Heart right ventricle (tissue), 16 donors: ENCODE results near the gene EHMT1. TPM values are rescaled to one million over a fixed set of nuclear protein-coding genes. Genes with fewer than 3 reads are reported as not detected.

Experiments
- ATAC-seq, 8 donors: fragments of 200-7000 bp; cut with Tn5 transposase; one replicate each; pipeline ENCODE4 v1.9.1; 2020; ENCODE audit warnings: mild to moderate bottlenecking in 8 of 8, moderate library complexity in 8 of 8, moderate number of reproducible peaks in 1 of 8
- DNase-seq, 2 donors: peaks; one replicate each; pipeline ENCODE4 v3.0.0-alpha.2; 2020
- H3K27ac ChIP-seq, 10 donors: fragments of 200-600 bp; sonication (generic) in 2 of 10; one replicate each; pipeline versions ENCODE4 v1.5.0 to v1.8.0; 2020 to 2022; ENCODE audit warnings: mild to moderate bottlenecking in 3 of 10
- H3K27me3 ChIP-seq, 7 donors: fragments of 200-600 bp; one replicate each; pipeline ENCODE4 v1.8.0; 2021 to 2022; ENCODE audit warnings: mild to moderate bottlenecking in 2 of 7
- H3K36me3 ChIP-seq, 9 donors: fragments of 200-600 bp; sonication (generic) in 1 of 9; one replicate each; pipeline versions ENCODE4 v1.5.0 to v1.8.0; 2020 to 2022; ENCODE audit warnings: mild to moderate bottlenecking in 2 of 9
- H3K4me1 ChIP-seq, 9 donors: fragments of 200-600 bp; sonication (generic) in 1 of 9; one replicate each; pipeline versions ENCODE4 v1.5.0 to v1.8.0; 2020 to 2022; ENCODE audit warnings: mild to moderate bottlenecking in 4 of 9
- H3K4me3 ChIP-seq, 10 donors: fragments of 200-600 bp; sonication (generic) in 2 of 10; one replicate each; pipeline versions ENCODE4 v1.5.0 to v1.8.0; 2020 to 2022; ENCODE audit warnings: mild to moderate bottlenecking in 7 of 10, moderate library complexity in 2 of 10
- H3K9me3 ChIP-seq, 11 donors: fragments of 200-600 bp in 10 of 11; sonication (generic) in 2 of 11; one replicate each; pipeline versions ENCODE4 v1.5.0 to v1.8.0; 2013 to 2022; ENCODE audit warnings: mild to moderate bottlenecking in 2 of 11, control low read depth in 1 of 11, moderate library complexity in 1 of 11
- WGBS, 2 donors: extraction: QIAGEN DNeasy Blood & Tissue Kit; methylation state at CpG; one replicate each; pipeline ENCODE4 v1.1.7; 2013; ENCODE audit warnings: inconsistent platforms in 1 of 2; 5-methylcytosine and 5-hydroxymethylcytosine counted together
- intact Hi-C, 10 donors: fragments of 100-400 bp; cut with DNase I; formaldehyde crosslinking; loops; one replicate each; pipeline versions ENCODE4 v1.11.1 to v1.14.2; 2022
- polyA plus RNA-seq, 2 donors: library from polyadenylated mRNA; stranded (reverse); fragments of 200-250 nt; gene quantifications; one replicate each; pipeline ENCODE4 v1.2.3, GENCODE V29; 2013
- total RNA-seq, 10 donors: library from RNA; stranded (reverse); fragmentation: NEBNext Ultra II Directional in 3 of 10; extraction: Animal tissue kit (Norgen Biotek cat#: 25700) in 3 of 10; gene quantifications; one replicate each; pipeline versions ENCODE4 v1.2.1 to v1.2.4, GENCODE V29; 2021 to 2023
- TF ChIP-seq, protein P1 (sequence below), 9 donors: fragments of 200-600 bp; sonication (generic) in 2 of 9; IDR thresholded peaks; one replicate each; pipeline versions ENCODE4 v1.5.0 to v1.8.0; 2021 to 2022; ENCODE audit warnings: antibody characterized with exemption in 9 of 9, mild to moderate bottlenecking in 5 of 9, moderate library complexity in 1 of 9
- donor health status: Arrhythmogenic right ventricular cardiomyopathy.
- donor health status: ischemic (EF 13 %, LVEDD 7.1; RV severe dilation, severe dysfunction).
- donor health status: healthy with polysubstance abuse.
- donor health status: DM: no; HTN: yes; CAD: no.
- donor health status: DM: no; HTN: no; CAD: no.
- donor health status: ischemic (EF 25% LVEDD 6.9; RV normal size, moderate dysfunction).
- donor health status: ischemic (EF 25% LVEDD 5.7; RV mildly dilated, moderate dysfunction).
- donor health status: healthy.
- donor health status: DM: yes; HTN: yes; CAD: no.
- donor health status: Ischemic cardiomyopathy.
- donor health status: ischemic (EF 35%, LVEDD 5.7; RV mildly dilated, moderate dysfunction).
- donor health status: nonischemic (EF 11% LVEDD 7.7; RV severe dilation, severe dysfunction).
- donor health status: DM: yes; HTN: yes; CAD: no.
- donor health status: PGD.
- donor health status: ischemic (EF 29% LVEDD 5.4; RV normal size, mild dysfunction).
- donor health status: nonischemic (EF 23%, LVEDD 6.1; RV moderate dilation, normal function).

Gene EHMT1
- total and polyA plus RNA-seq, 12 donors = 19.6 to 45.1 (median 31.1) TPM

DNA sequence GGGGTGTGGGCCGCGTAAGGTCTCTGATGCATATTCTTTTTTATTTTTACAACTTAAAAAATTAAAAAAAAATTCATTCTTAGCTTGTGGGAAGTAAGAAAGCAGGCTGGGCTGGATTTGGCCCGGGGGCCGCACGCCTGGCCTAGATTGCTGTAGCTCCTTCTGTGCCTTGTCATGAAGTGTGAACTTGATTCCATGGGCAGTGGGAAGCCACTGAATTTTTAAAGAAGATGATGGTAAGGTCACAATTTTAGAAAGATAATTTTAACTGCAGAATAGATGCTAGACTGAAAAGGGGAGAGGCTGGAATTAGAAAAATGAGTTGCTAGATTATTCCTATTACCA lies 56.1 kb downstream of the EHMT1 start:
- 40 to 63% methylated on average over 5 of the region's 5 CpGs for WGBS, 2 donors
- ATAC-seq (no peak), DNase-seq (no peak)
- no peaks in the 10 kb centered on the region for H3K9me3 ChIP-seq
- H3K36me3 ChIP-seq = peaks cover 0 to 16% (median 0%) of the 10 kb centered on the region in 9 donors
- no peak overlapping the region for H3K4me3 ChIP-seq
- H3K27me3 ChIP-seq = no peaks in the 10 kb centered on the region
- intact Hi-C loops = loop anchor here in 3 of 10 donors (10.0 kb wide), 2 partner anchors 60 to 80 kb away; partner anchors contain the start of gene EHMT1 (in 1 of the 3)
- TF ChIP-seq, protein P1, sequence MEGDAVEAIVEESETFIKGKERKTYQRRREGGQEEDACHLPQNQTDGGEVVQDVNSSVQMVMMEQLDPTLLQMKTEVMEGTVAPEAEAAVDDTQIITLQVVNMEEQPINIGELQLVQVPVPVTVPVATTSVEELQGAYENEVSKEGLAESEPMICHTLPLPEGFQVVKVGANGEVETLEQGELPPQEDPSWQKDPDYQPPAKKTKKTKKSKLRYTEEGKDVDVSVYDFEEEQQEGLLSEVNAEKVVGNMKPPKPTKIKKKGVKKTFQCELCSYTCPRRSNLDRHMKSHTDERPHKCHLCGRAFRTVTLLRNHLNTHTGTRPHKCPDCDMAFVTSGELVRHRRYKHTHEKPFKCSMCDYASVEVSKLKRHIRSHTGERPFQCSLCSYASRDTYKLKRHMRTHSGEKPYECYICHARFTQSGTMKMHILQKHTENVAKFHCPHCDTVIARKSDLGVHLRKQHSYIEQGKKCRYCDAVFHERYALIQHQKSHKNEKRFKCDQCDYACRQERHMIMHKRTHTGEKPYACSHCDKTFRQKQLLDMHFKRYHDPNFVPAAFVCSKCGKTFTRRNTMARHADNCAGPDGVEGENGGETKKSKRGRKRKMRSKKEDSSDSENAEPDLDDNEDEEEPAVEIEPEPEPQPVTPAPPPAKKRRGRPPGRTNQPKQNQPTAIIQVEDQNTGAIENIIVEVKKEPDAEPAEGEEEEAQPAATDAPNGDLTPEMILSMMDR (IDR thresholded peaks at IDR 0.05) = no peak
- peak overlapping the region in 4 of 10 donors; percentile 5 to 56 (median 11) for H3K27ac ChIP-seq
- H3K4me1 ChIP-seq = peaks cover 9 to 61% (median 48%) of the 10 kb centered on the region in 9 donors

DNA sequence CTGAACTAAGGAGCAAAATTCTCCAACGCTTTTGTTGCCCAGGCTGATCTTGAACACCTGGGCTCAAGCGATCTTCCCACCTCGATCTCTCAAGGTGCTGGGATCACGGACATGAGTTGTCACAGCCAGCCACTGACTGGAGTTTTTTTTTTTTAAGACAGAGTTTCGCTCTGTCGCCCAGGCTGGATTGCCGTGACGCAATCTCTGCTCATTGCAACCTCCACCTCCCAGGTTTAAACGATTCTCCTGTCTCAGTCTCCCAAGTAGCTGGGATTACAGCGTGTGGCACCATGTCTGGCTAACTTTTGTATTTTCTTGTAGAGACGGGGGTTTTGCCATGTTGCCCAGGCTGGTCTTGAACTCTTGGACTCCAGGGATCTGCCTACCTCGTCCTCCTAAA lies 58.2 kb downstream of the EHMT1 start:
- Histone ChIP-seq H3K4me3 (no peak overlapping the region), H3K27ac (no peak overlapping the region), H3K36me3 (peaks cover 0 to 16% (median 0%) of the 10 kb centered on the region in 9 donors), H3K4me1 (peaks cover 6 to 61% (median 48%) of the 10 kb centered on the region in 9 donors), H3K27me3 (no peaks in the 10 kb centered on the region), H3K9me3 (no peaks in the 10 kb centered on the region)
- DNase-seq (no peak), ATAC-seq (no peak)
- WGBS, 2 donors = 95 to 97% methylated on average over 12 of the region's 12 CpGs
- intact Hi-C loops = loop anchor here in 3 of 10 donors (10.0 kb wide), 2 partner anchors 62 to 78 kb away; partner anchors contain the start of gene EHMT1 (in 1 of the 3)
- TF ChIP-seq, protein P1 (IDR thresholded peaks at IDR 0.05) = no peak

DNA sequence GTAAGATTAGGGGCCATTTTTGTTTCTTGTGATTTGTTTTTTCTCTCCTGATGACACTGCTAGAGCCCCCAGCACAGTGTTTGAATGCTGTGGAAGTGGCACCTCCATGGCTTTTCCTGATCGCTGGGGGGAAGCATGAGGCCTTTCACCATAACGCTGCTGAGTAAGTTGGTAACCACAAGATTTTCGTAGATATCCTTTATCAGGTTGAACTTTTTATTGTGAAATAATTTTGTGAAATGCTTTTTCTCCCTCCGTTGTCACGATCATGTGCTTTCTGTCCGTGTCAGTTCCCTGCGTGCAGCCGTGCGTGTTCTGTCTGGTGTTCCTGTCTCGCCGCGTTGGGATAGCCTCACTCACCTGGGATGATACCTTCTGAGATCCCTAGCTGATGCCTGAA lies 59.4 kb downstream of the EHMT1 start:
- DNase-seq (no peak), ATAC-seq (no peak)
- intact Hi-C loops = loop anchor here in 3 of 10 donors (10.0 kb wide), 2 partner anchors 63 to 77 kb away; partner anchors contain the start of gene EHMT1 (in 1 of the 3)
- Histone ChIP-seq H3K4me3 (no peak overlapping the region), H3K27me3 (no peaks in the 10 kb centered on the region), H3K36me3 (peaks cover 0 to 16% (median 0%) of the 10 kb centered on the region in 9 donors), H3K27ac (no peak overlapping the region), H3K9me3 (no peaks in the 10 kb centered on the region), H3K4me1 (peaks cover 10 to 64% (median 48%) of the 10 kb centered on the region in 9 donors)
- 91 to 98% methylated on average over 12 of the region's 12 CpGs for WGBS, 2 donors
- TF ChIP-seq, protein P1 (IDR thresholded peaks at IDR 0.05) = no peak

DNA sequence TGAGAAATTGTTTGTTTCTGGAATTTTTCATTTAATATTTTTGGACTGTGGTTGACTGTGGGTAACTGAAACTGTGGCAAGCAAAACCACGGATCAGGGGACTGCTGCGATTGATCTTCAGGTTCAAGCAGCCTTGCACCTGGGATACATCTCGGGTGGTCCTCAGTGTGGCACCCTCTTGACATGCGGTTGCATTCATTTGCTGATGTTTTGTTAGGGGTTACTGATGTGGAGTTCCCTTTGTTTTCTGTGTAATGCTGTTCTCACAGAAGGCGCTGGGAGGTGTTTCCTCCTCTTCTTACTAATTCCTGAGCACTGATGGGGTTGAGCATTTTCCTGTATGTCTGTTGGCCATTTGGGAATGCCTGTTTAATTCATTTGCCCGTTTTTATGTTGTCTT lies 60.4 kb downstream of the EHMT1 start:
- H3K36me3 ChIP-seq = peaks cover 0 to 16% (median 0%) of the 10 kb centered on the region in 9 donors
- H3K4me1 ChIP-seq = peaks cover 6 to 57% (median 40%) of the 10 kb centered on the region in 9 donors
- no peak for ATAC-seq
- no peak overlapping the region for H3K27ac ChIP-seq
- no peaks in the 10 kb centered on the region for H3K27me3 ChIP-seq
- no peak overlapping the region for H3K4me3 ChIP-seq
- H3K9me3 ChIP-seq = no peaks in the 10 kb centered on the region
- intact Hi-C loops = loop anchor here in 3 of 10 donors (10.0 kb wide), 2 partner anchors 64 to 76 kb away; partner anchors contain the start of gene EHMT1 (in 1 of the 3)
- DNase-seq = no peak
- 62 to 68% methylated on average over 6 of the region's 6 CpGs for WGBS, 2 donors
- TF ChIP-seq, protein P1 (IDR thresholded peaks at IDR 0.05) = no peak
